Measurements from ENCODE around the gene NUDT14. TPM values are rescaled to one million over a fixed set of nuclear protein-coding genes. Genes with fewer than 3 reads are reported as not detected.

Gene NUDT14
- total and polyA plus RNA-seq, 2 of the 4 experiments (the other 2 are of a cell fraction) = 5.6 to 9.3 TPM

DNA sequence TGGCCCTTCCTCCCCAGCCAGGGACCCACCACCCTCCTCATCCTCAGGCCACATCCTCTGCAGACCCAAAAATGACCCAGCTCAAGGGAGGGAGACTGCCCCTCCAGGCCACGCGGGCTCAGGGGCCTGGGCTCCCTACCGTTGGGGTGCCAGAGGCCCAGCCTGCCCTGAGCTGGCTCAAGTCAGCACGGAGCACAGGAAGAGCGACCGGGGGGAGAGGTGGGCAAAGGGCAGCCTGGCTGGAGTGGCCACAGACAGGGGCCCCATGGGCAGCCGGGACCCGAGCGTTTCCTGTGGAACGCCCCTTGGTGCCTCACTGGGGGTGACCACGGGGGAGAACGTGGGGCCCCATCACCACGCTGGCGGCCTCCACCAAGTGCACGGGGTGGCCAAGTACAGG lies 23.2 kb downstream of the NUDT14 start:
- ChIA-PET CTCF (no interaction called here), POLR2A (ENCODE audit: unreplicated experiment) (no interaction called here)
- H4K91ac ChIP-seq (ENCODE audit: insufficient read depth, low read depth, low read length) = no peak overlapping the region
- no peaks in the 10 kb centered on the region for H3K4me1 ChIP-seq (ENCODE audit: control insufficient read depth, insufficient read depth, low read length)
- no TSS peak for BruUV-seq (replicated peaks)
- no peaks in the 10 kb centered on the region for H3K9me1 ChIP-seq (ENCODE audit: insufficient read depth, low read length)
- H3K27me3 ChIP-seq (ENCODE audit: control insufficient read depth, insufficient read depth, low read length) = peaks cover 8% of the 10 kb centered on the region; the same call in 1 of the 2 replicates
- in situ Hi-C loops (cut with MboI; ENCODE audit: low sequenced_read_pairs) (no loop called here), intact Hi-C loops (cut with micrococcal nuclease) (no loop called here), dilution Hi-C loops (cut with HindIII; ENCODE audit: low sequenced_read_pairs, unreplicated experiment) (no loop called here)
- no peak overlapping the region for H4K5ac ChIP-seq (ENCODE audit: low read depth, low read length)
- ATAC-seq (ENCODE audit: low read depth) (no peak), DNase-seq (no peak)
- no peak overlapping the region for H2AK5ac ChIP-seq (ENCODE audit: low read depth, low read length)
- TF ChIP-seq, protein P1, sequence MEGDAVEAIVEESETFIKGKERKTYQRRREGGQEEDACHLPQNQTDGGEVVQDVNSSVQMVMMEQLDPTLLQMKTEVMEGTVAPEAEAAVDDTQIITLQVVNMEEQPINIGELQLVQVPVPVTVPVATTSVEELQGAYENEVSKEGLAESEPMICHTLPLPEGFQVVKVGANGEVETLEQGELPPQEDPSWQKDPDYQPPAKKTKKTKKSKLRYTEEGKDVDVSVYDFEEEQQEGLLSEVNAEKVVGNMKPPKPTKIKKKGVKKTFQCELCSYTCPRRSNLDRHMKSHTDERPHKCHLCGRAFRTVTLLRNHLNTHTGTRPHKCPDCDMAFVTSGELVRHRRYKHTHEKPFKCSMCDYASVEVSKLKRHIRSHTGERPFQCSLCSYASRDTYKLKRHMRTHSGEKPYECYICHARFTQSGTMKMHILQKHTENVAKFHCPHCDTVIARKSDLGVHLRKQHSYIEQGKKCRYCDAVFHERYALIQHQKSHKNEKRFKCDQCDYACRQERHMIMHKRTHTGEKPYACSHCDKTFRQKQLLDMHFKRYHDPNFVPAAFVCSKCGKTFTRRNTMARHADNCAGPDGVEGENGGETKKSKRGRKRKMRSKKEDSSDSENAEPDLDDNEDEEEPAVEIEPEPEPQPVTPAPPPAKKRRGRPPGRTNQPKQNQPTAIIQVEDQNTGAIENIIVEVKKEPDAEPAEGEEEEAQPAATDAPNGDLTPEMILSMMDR (conservative IDR thresholded peaks at IDR 0.05; ENCODE audit: low read depth, low read length) = no peak
- TF ChIP-seq SMC3 (IDR thresholded peaks at IDR 0.05; ENCODE audit: low read depth, low read length) (no peak), FOS (IDR thresholded peaks at IDR 0.05; ENCODE audit: low read depth, low read length) (no peak), MXI1 (IDR thresholded peaks at IDR 0.05; ENCODE audit: borderline replicate concordance, low read depth, low read length) (no peak), BHLHE40 (IDR thresholded peaks at IDR 0.05; ENCODE audit: low read depth, low read length) (no peak), RAD21 (IDR thresholded peaks at IDR 0.05; ENCODE audit: low read length) (no peak), MAFK (IDR thresholded peaks at IDR 0.05; ENCODE audit: low read depth, low read length) (no peak), RCOR1 (IDR thresholded peaks at IDR 0.05; ENCODE audit: insufficient replicate concordance, low read length) (no peak), NFE2L2 (IDR thresholded peaks at IDR 0.05; ENCODE audit: low read depth, low read length) (no peak), MAZ (IDR thresholded peaks at IDR 0.05; ENCODE audit: borderline replicate concordance, low read depth, low read length) (no peak), POLR2A (IDR thresholded peaks at IDR 0.05; ENCODE audit: low read depth, low read length) (no peak), RFX5 (IDR thresholded peaks at IDR 0.05; ENCODE audit: low read depth, low read length) (no peak), CEBPB (IDR thresholded peaks at IDR 0.05; ENCODE audit: low read depth, low read length) (no peak), CHD1 (IDR thresholded peaks at IDR 0.05; ENCODE audit: low read depth, low read length) (no peak)
- TF ChIP-seq, protein P2, sequence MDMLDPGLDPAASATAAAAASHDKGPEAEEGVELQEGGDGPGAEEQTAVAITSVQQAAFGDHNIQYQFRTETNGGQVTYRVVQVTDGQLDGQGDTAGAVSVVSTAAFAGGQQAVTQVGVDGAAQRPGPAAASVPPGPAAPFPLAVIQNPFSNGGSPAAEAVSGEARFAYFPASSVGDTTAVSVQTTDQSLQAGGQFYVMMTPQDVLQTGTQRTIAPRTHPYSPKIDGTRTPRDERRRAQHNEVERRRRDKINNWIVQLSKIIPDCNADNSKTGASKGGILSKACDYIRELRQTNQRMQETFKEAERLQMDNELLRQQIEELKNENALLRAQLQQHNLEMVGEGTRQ (IDR thresholded peaks at IDR 0.05; ENCODE audit: low read depth, low read length) = no peak
- TF ChIP-seq, protein P3, sequence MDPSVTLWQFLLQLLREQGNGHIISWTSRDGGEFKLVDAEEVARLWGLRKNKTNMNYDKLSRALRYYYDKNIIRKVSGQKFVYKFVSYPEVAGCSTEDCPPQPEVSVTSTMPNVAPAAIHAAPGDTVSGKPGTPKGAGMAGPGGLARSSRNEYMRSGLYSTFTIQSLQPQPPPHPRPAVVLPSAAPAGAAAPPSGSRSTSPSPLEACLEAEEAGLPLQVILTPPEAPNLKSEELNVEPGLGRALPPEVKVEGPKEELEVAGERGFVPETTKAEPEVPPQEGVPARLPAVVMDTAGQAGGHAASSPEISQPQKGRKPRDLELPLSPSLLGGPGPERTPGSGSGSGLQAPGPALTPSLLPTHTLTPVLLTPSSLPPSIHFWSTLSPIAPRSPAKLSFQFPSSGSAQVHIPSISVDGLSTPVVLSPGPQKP (IDR thresholded peaks at IDR 0.05; ENCODE audit: borderline replicate concordance, low read depth, low read length) = no peak
- no peak overlapping the region for H3K4me2 ChIP-seq (ENCODE audit: low read depth, low read length)
- no peak overlapping the region for H3K27ac ChIP-seq (ENCODE audit: insufficient read depth, low read length)
- H3K4me3 ChIP-seq (ENCODE audit: insufficient read depth, low read depth, low read length) = no peak overlapping the region
- no peak overlapping the region for H3K4ac ChIP-seq (ENCODE audit: low read depth, low read length)
- no peaks in the 10 kb centered on the region for H3K36me3 ChIP-seq (ENCODE audit: control insufficient read depth, insufficient read depth, low read length)
- H3K9me3 ChIP-seq (ENCODE audit: control insufficient read depth, insufficient read depth, low read length) = no peaks in the 10 kb centered on the region
- no peak overlapping the region for H3K9ac ChIP-seq (ENCODE audit: low read depth, low read length)
- no peak overlapping the region for H2BK15ac ChIP-seq (ENCODE audit: low read depth, low read length)
- 74% methylated on average over 8 of the region's 15 CpGs; no CpG with 5 or more reads in 1 of the 2 experiments for WGBS, 2 experiments (ENCODE audit: extremely low coverage in 2 of 2, insufficient read length in 1 of 2)
- no peak overlapping the region for H3K18ac ChIP-seq (ENCODE audit: low read depth, low read length)
- no peak overlapping the region for H3K23ac ChIP-seq (ENCODE audit: low read depth, low read length)
- H2BK5ac ChIP-seq (ENCODE audit: low read depth, low read length, poor library complexity, severe bottlenecking) = no peak overlapping the region
- no peak overlapping the region for H3K56ac ChIP-seq (ENCODE audit: extremely low read depth, insufficient read depth, low read length)
- H4K8ac ChIP-seq (ENCODE audit: low read depth in 2 of 2, low read length in 2 of 2) = no peak overlapping the region
- H2AK9ac ChIP-seq (replicated peaks; ENCODE audit: low read depth, low read length, poor library complexity) = no peak overlapping the region
- H2AFZ ChIP-seq (replicated peaks; ENCODE audit: low read length, poor library complexity) = no peak overlapping the region
- H3K14ac ChIP-seq (replicated peaks; ENCODE audit: low read depth, low read length) = no peak overlapping the region
- H2BK120ac ChIP-seq (ENCODE audit: low read depth, low read length) = no peak overlapping the region
- H4K20me1 ChIP-seq (ENCODE audit: insufficient read depth, low read length) = no peaks in the 10 kb centered on the region
- no peaks in the 10 kb centered on the region for H3K79me1 ChIP-seq (ENCODE audit: low read depth in 1 of 2, low read length in 2 of 2)
- no peak overlapping the region for H2BK20ac ChIP-seq (ENCODE audit: low read depth, low read length)
